A673 (cell line): Measurements from ENCODE around the gene GABRG2. TPM values are rescaled to one million over a fixed set of nuclear protein-coding genes. Genes with fewer than 3 reads are reported as not detected.

Experiments used
- BruUV-seq: library from RNA; stranded (reverse); fragments of 400-500 nt; replicated peaks from 2 replicates; lab custom pipeline; 2021; lab: Mats Ljungman, UMichigan
- CTCF ChIA-PET: fragments of 300-600 bp; sonication (Branson Sonifier 250); formaldehyde crosslinking; loops from one replicate; lab custom pipeline; 2022; ENCODE audit warnings: antibody characterized with exemption; lab: Charles Lee
- POLR2A ChIA-PET: fragments of 300-600 bp; sonication (Branson Sonifier 250); formaldehyde crosslinking; loops from one replicate; lab custom pipeline; 2022; ENCODE audit warnings: antibody characterized with exemption; ENCODE audit not compliant: low non-redundant PET; lab: Charles Lee
- DNase-seq: peaks from one replicate; pipeline ENCODE4 v3.0.0-alpha.2; 2015; ENCODE audit warnings: low spot score
- H3K27ac ChIP-seq: fragments of 200-600 bp; sonication (generic); 2 replicates; pipeline ENCODE4 v1.5.1; 2016; ENCODE audit warnings: mixed run types, low read depth, mild to moderate bottlenecking, mixed read lengths, antibody characterized with exemption, low read length; ENCODE audit not compliant: poor library complexity, severe bottlenecking
- H3K27me3 ChIP-seq: fragments of 200-600 bp; sonication (generic); replicated peaks from 2 replicates; pipeline ENCODE4 v1.6.1; 2017; ENCODE audit warnings: mixed run types, low read depth, mild to moderate bottlenecking, mixed read lengths, antibody characterized with exemption, low read length; ENCODE audit not compliant: insufficient read depth, poor library complexity
- H3K36me3 ChIP-seq: fragments of 200-600 bp; sonication (generic); 2 replicates; pipeline ENCODE4 v1.6.1; 2016; ENCODE audit warnings: mixed run types, mild to moderate bottlenecking, mixed read lengths, antibody characterized with exemption, low read length; ENCODE audit not compliant: insufficient read depth, poor library complexity, severe bottlenecking
- H3K4me1 ChIP-seq: fragments of 200-600 bp; sonication (generic); 2 replicates; pipeline ENCODE4 v1.6.1; 2017; ENCODE audit warnings: mixed run types, mild to moderate bottlenecking, mixed read lengths, antibody characterized with exemption, low read length; ENCODE audit not compliant: insufficient read depth, poor library complexity, severe bottlenecking
- H3K4me3 ChIP-seq: fragments of 200-600 bp; sonication (generic); 2 replicates; pipeline ENCODE4 v1.5.1; 2016; ENCODE audit warnings: low read depth, mixed run types, mild to moderate bottlenecking, mixed read lengths, low read length; ENCODE audit not compliant: poor library complexity, severe bottlenecking
- H3K9me3 ChIP-seq: fragments of 200-600 bp; sonication (generic); 2 replicates; pipeline ENCODE4 v1.6.1; 2016; ENCODE audit warnings: mixed run types, low read depth, mild to moderate bottlenecking, mixed read lengths, antibody characterized with exemption, low read length; ENCODE audit not compliant: poor library complexity, severe bottlenecking
- CTCF ChIP-seq: fragments of 300-800, 200-600 bp; sonication (generic); conservative IDR thresholded peaks from 2 replicates; pipeline ENCODE4 v1.5.1; 2017; ENCODE audit warnings: low read depth, mild to moderate bottlenecking, antibody characterized with exemption, low read length, moderate library complexity, mixed read lengths
- EZH2 ChIP-seq: fragments of 200-600 bp; sonication (generic); IDR thresholded peaks from 2 replicates; pipeline ENCODE4 v1.6.1; 2017; ENCODE audit warnings: borderline replicate concordance, low read depth, mild to moderate bottlenecking, mixed read lengths, antibody characterized with exemption, low read length; ENCODE audit not compliant: poor library complexity, severe bottlenecking
- intact Hi-C: fragments of 100-400 bp; cut with micrococcal nuclease; formaldehyde crosslinking; loops from one replicate; pipeline ENCODE4 v1.10.0; 2022; ENCODE audit not compliant: unreplicated experiment
- total RNA-seq: library from RNA; stranded (reverse); gene quantifications from 2 replicates; pipeline ENCODE4 v1.2.3, GENCODE V29; 2021

GABRG2 gene
- total RNA-seq, 1 experiment from 2014 or later: not detected

DNA sequence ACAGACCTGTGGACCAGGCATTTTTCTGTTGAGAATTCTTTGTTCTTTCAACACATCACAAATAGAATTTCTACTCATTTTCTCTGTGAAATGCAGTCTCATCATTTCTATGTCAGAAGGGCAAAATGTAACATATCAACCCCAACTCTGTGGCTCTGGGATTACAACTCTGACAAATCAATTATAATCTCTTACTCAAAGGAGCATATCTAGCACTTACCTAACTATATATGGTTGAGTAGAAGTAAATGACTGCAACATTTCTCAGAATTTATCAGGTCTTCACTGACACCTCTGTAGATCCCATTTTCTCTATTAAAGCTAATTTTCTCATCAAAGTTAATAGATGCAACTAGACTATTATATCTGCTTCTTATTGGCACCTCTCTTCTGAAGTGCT is 64.8 kb downstream of the GABRG2 start:
- Histone ChIP-seq H3K9me3 (no peaks in the 10 kb centered on the region), H3K27me3 (peaks cover 33% of the 10 kb centered on the region), H3K4me1 (no peaks in the 10 kb centered on the region), H3K36me3 (no peaks in the 10 kb centered on the region), H3K27ac (no peak overlapping the region), H3K4me3 (no peak overlapping the region)
- ChIA-PET POLR2A (no interaction called here), CTCF (no interaction called here)
- intact Hi-C loops: no loop called here
- DNase-seq: no peak
- BruUV-seq: no TSS peak
- TF ChIP-seq CTCF: no peak
- TF ChIP-seq EZH2: no peak

DNA sequence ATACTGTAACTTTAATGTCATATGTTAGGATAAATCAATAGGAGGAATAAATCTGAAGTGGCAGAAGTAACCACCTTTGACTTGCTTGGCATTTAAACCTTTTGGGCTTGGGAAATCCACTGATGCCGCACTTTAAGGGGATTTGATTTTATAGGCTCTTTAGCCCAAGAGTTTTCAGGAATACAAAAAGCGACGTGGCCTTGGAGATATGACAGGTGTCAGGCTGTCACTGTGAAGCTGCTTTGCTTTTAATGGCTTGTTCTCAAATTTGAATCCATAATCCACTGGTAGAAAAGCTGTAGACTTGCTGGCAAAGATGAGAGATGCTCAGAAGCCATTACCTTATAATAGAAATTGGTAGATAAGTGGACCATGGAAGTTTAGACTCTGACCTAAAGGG is 71.6 kb downstream of the GABRG2 start:
- DNase-seq: no peak
- no peak for TF ChIP-seq CTCF
- TF ChIP-seq EZH2: no peak
- no TSS peak for BruUV-seq
- no peaks in the 10 kb centered on the region for H3K4me1 ChIP-seq
- H3K9me3 ChIP-seq: no peaks in the 10 kb centered on the region
- CTCF ChIA-PET: no interaction called here
- peaks cover 6% of the 10 kb centered on the region for H3K27me3 ChIP-seq
- no peak overlapping the region for H3K27ac ChIP-seq
- POLR2A ChIA-PET: no interaction called here
- no peaks in the 10 kb centered on the region for H3K36me3 ChIP-seq
- intact Hi-C loops: no loop called here
- no peak overlapping the region for H3K4me3 ChIP-seq

- Histone ChIP-seq H3K4me1 (no peaks in the 10 kb centered on the region), H3K27ac (no peak overlapping the region), H3K27me3 (no peaks in the 10 kb centered on the region), H3K4me3 (no peak overlapping the region), H3K9me3 (no peaks in the 10 kb centered on the region), H3K36me3 (no peaks in the 10 kb centered on the region)
- no peak for TF ChIP-seq CTCF
- TF ChIP-seq EZH2: no peak
- ChIA-PET CTCF (no interaction called here), POLR2A (no interaction called here)
- intact Hi-C loops: no loop called here
- BruUV-seq: no TSS peak
- DNase-seq: no peak
These were observed 86.7 kb downstream of the GABRG2 start for GRCh38 chr5:162154242-162154641.
